Neural progenitor cell (in vitro differentiated cells): ENCODE results near the gene ZBTB20. TPM values are rescaled to one million over a fixed set of nuclear protein-coding genes. Genes with fewer than 3 reads are reported as not detected.
A peak's percentile ranks its signal among the peaks of the same experiment; 100 is the strongest.

Source experiments
- DNase-seq: peaks from one replicate; pipeline ENCODE4 v3.0.0-alpha.2; 2016; ENCODE audit warnings: low spot score
- H2AFZ ChIP-seq: fragments of 200-600 bp; sonication (generic); replicated peaks from 2 replicates; pipeline ENCODE4 v1.6.1; 2016; ENCODE audit warnings: antibody characterized with exemption
- H3F3A ChIP-seq: fragments of 200-600 bp; sonication (generic); 2 replicates; pipeline ENCODE4 v1.6.1; 2016; ENCODE audit warnings: antibody characterized with exemption, low read depth
- H3K27ac ChIP-seq: fragments of 200-600 bp; sonication (generic); 2 replicates; pipeline ENCODE4 v1.5.1; 2016; ENCODE audit warnings: mild to moderate bottlenecking
- H3K27me3 ChIP-seq: fragments of 200-600 bp; sonication (generic); 2 replicates; pipeline ENCODE4 v1.6.1; 2016; ENCODE audit warnings: mild to moderate bottlenecking, moderate library complexity
- H3K36me3 ChIP-seq: fragments of 200-600 bp; sonication (generic); 2 replicates; pipeline ENCODE4 v1.5.1; 2016
- H3K4me1 ChIP-seq: fragments of 200-600 bp; sonication (generic); 2 replicates; pipeline ENCODE4 v1.6.1; 2016; ENCODE audit warnings: mixed run types
- H3K4me2 ChIP-seq: fragments of 200-600 bp; sonication (generic); 2 replicates; pipeline ENCODE4 v1.6.1; 2016
- H3K4me3 ChIP-seq: fragments of 200-600 bp; sonication (generic); 2 replicates; pipeline ENCODE4 v1.5.1; 2016
- H3K79me2 ChIP-seq: fragments of 200-600 bp; sonication (generic); 2 replicates; pipeline ENCODE4 v1.6.1; 2016; ENCODE audit warnings: low read depth
- H3K9ac ChIP-seq: fragments of 200-600 bp; sonication (generic); 2 replicates; pipeline ENCODE4 v1.6.1; 2016
- H3K9me3 ChIP-seq: fragments of 200-600 bp; sonication (generic); 2 replicates; pipeline ENCODE4 v1.5.1; 2016; ENCODE audit warnings: low read depth
- H4K20me1 ChIP-seq: fragments of 200-600 bp; sonication (generic); 2 replicates; pipeline ENCODE4 v1.6.1; 2016; ENCODE audit warnings: low read depth
- H3K27ac Mint-ChIP-seq: 3 replicates; pipeline ENCODE4 v1.8.0; 2021; ENCODE audit warnings: mixed read lengths
- H3K27me3 Mint-ChIP-seq: 2 replicates; pipeline ENCODE4 v1.8.0; 2022; ENCODE audit warnings: low read depth, mild to moderate bottlenecking, inconsistent platforms, moderate library complexity, mixed read lengths; ENCODE audit not compliant: insufficient read depth
- H3K36me3 Mint-ChIP-seq: 3 replicates; pipeline ENCODE4 v1.8.0; 2021; ENCODE audit warnings: mixed read lengths
- H3K4me1 Mint-ChIP-seq: 3 replicates; pipeline ENCODE4 v1.8.0; 2021; ENCODE audit warnings: mixed read lengths
- H3K4me3 Mint-ChIP-seq: 3 replicates; pipeline ENCODE4 v1.8.0; 2021; ENCODE audit warnings: mild to moderate bottlenecking, moderate library complexity, mixed read lengths
- H3K9me3 Mint-ChIP-seq: 3 replicates; pipeline ENCODE4 v1.8.0; 2020; ENCODE audit warnings: mixed read lengths
- EZH2 ChIP-seq: fragments of 200-600 bp; sonication (generic); IDR thresholded peaks from 2 replicates; pipeline ENCODE4 v1.6.1; 2017; ENCODE audit warnings: antibody characterized with exemption, mild to moderate bottlenecking, moderate library complexity
- EZH2phosphoT487 ChIP-seq: fragments of 200-600 bp; sonication (generic); IDR thresholded peaks from 2 replicates; pipeline ENCODE4 v1.6.1; 2017; ENCODE audit warnings: antibody characterized with exemption
- total RNA-seq: library from RNA; depleted of rRNA; stranded (reverse); fragments of >200 nt; gene quantifications from 2 replicates; pipeline ENCODE4 v1.2.3, GENCODE V29; 2015; ENCODE audit warnings: low replicate concordance
- TF ChIP-seq, protein P1 (sequence below): fragments of 200-600 bp; sonication (generic); IDR thresholded peaks from 2 replicates; pipeline ENCODE4 v1.5.1; 2017; ENCODE audit warnings: antibody characterized with exemption, mild to moderate bottlenecking

ZBTB20 gene
- total RNA-seq, 1 donor from 2014 or later: 1.9 TPM

DNA sequence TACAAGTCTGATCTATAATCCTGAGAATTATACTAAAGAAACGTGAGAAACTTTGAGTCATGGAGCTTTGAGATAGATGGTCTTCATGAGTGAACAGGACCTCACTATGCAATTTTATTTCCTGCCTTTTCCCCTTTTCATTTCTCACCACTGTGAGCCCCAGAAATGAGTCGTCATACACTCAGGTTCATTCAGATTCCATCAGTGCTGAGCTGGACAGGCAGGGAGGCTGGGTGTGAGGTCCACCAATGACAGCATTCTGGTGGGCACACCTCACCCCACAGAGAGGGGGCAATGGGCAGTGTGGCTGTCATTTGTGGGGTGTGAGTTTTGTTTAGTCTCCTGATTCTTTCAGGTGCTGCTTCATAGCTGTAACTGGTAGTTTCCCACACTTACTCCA lies 836.4 kb downstream of the ZBTB20 start:
- Histone ChIP-seq H3K27me3 (no peaks in the 10 kb centered on the region), H3K27ac (no peak overlapping the region), H3K4me3 (no peak overlapping the region), H3K36me3 (no peaks in the 10 kb centered on the region), H3K9me3 (no peaks in the 10 kb centered on the region), H3K79me2 (no peaks in the 10 kb centered on the region), H3K4me2 (no peak overlapping the region), H3F3A (no peaks in the 10 kb centered on the region), H2AFZ (no peak overlapping the region), H4K20me1 (no peaks in the 10 kb centered on the region), H3K4me1 (peaks cover 4% of the 10 kb centered on the region), H3K9ac (no peak overlapping the region)
- Mint-ChIP-seq H3K27me3 (peaks cover 2% of the 10 kb centered on the region), H3K4me3 (no peak overlapping the region), H3K27ac (no peak overlapping the region), H3K4me1 (no peaks in the 10 kb centered on the region), H3K9me3 (no peaks in the 10 kb centered on the region), H3K36me3 (no peaks in the 10 kb centered on the region)
- no peak for DNase-seq
- no peak for TF ChIP-seq EZH2
- no peak for TF ChIP-seq EZH2phosphoT487
- TF ChIP-seq, protein P1, sequence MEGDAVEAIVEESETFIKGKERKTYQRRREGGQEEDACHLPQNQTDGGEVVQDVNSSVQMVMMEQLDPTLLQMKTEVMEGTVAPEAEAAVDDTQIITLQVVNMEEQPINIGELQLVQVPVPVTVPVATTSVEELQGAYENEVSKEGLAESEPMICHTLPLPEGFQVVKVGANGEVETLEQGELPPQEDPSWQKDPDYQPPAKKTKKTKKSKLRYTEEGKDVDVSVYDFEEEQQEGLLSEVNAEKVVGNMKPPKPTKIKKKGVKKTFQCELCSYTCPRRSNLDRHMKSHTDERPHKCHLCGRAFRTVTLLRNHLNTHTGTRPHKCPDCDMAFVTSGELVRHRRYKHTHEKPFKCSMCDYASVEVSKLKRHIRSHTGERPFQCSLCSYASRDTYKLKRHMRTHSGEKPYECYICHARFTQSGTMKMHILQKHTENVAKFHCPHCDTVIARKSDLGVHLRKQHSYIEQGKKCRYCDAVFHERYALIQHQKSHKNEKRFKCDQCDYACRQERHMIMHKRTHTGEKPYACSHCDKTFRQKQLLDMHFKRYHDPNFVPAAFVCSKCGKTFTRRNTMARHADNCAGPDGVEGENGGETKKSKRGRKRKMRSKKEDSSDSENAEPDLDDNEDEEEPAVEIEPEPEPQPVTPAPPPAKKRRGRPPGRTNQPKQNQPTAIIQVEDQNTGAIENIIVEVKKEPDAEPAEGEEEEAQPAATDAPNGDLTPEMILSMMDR: no peak

DNA sequence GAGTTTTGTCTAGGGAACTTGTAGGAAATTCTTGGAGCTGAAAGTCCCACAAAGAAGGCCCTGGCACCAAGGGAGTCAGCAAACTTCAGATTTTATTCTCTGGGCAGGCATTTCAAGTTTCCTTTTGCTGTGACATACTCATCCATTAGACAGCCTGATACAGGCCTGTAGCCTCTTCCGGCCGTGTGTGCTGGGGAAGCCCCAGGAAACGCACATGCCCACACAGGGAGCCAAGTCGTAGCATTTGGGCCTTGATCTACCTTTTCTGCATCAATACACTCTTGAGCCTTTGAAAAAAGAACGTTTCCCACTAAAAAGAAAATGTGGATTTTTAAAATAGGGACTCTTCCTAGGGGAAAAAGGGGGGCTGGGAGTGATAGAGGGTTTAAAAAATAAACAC lies 838.3 kb downstream of the ZBTB20 start:
- Histone ChIP-seq H3K4me3 (no peak overlapping the region), H3K4me2 (no peak overlapping the region), H3K79me2 (no peaks in the 10 kb centered on the region), H3K27me3 (no peaks in the 10 kb centered on the region), H2AFZ (peak overlapping the region; percentile 33), H3K4me1 (peaks cover 4% of the 10 kb centered on the region), H3K36me3 (no peaks in the 10 kb centered on the region), H3K27ac (no peak overlapping the region), H3K9me3 (no peaks in the 10 kb centered on the region), H3F3A (no peaks in the 10 kb centered on the region), H3K9ac (no peak overlapping the region), H4K20me1 (no peaks in the 10 kb centered on the region)
- Mint-ChIP-seq H3K4me3 (no peak overlapping the region), H3K4me1 (no peaks in the 10 kb centered on the region), H3K27ac (no peak overlapping the region), H3K27me3 (peaks cover 5% of the 10 kb centered on the region), H3K9me3 (no peaks in the 10 kb centered on the region), H3K36me3 (no peaks in the 10 kb centered on the region)
- no peak for DNase-seq
- TF ChIP-seq EZH2phosphoT487: no peak
- TF ChIP-seq EZH2: no peak
- TF ChIP-seq, protein P1: no peak

DNA sequence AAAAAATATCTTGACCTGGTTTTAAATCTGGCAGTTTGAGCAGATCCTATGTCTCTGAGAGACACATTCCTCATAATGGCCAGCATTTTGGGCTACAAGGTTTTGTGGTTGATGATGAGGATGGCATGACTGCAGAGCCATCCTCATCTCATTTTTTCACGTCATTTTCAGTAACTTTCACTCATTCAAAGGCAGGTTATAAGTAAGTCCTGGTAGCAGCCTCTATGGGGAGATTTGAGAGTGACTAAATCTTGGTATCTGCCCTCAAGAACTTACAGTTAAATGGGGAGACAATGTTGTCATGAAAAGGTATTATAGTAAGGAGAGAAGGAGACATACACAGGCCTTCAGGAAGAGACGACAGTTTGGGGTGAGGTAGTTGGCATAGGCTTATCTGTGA lies 838.7 kb downstream of the ZBTB20 start:
- Histone ChIP-seq H3K79me2 (no peaks in the 10 kb centered on the region), H4K20me1 (no peaks in the 10 kb centered on the region), H3K36me3 (no peaks in the 10 kb centered on the region), H2AFZ (no peak overlapping the region), H3K27ac (no peak overlapping the region), H3K4me3 (no peak overlapping the region), H3K9me3 (no peaks in the 10 kb centered on the region), H3K9ac (no peak overlapping the region), H3K27me3 (no peaks in the 10 kb centered on the region), H3K4me2 (no peak overlapping the region), H3F3A (no peaks in the 10 kb centered on the region), H3K4me1 (peaks cover 4% of the 10 kb centered on the region)
- Mint-ChIP-seq H3K4me1 (no peaks in the 10 kb centered on the region), H3K36me3 (no peaks in the 10 kb centered on the region), H3K27me3 (peaks cover 5% of the 10 kb centered on the region), H3K4me3 (no peak overlapping the region), H3K27ac (no peak overlapping the region), H3K9me3 (no peaks in the 10 kb centered on the region)
- DNase-seq: no peak
- TF ChIP-seq EZH2 (no peak), EZH2phosphoT487 (no peak)
- TF ChIP-seq, protein P1: no peak

DNA sequence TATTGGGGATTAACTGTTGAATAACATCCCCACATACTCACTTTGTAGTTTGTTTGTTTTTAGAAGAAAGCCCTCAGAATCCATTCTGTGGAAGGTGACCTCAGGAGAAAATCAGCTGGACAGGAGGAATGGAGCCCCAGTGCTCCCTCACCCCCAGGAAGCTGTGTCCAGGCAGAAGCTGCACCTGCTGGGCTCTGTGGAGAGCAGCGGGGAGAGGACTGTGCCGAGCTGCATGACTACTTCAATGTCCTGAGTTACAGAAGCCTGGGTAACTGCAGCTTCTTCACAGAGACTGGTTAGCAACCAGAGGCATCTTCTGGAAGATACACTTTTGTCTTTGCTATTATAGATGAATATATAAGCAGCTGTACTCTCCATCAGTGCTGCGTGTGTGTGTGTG lies 839.3 kb downstream of the ZBTB20 start:
- Mint-ChIP-seq H3K4me1 (no peaks in the 10 kb centered on the region), H3K9me3 (no peaks in the 10 kb centered on the region), H3K27me3 (peaks cover 5% of the 10 kb centered on the region), H3K4me3 (no peak overlapping the region), H3K27ac (no peak overlapping the region), H3K36me3 (no peaks in the 10 kb centered on the region)
- Histone ChIP-seq H3K9ac (no peak overlapping the region), H2AFZ (peak overlapping the region; percentile 4), H3K4me3 (no peak overlapping the region), H3F3A (no peaks in the 10 kb centered on the region), H3K4me2 (no peak overlapping the region), H3K27me3 (no peaks in the 10 kb centered on the region), H3K27ac (no peak overlapping the region), H4K20me1 (no peaks in the 10 kb centered on the region), H3K36me3 (no peaks in the 10 kb centered on the region), H3K79me2 (no peaks in the 10 kb centered on the region), H3K4me1 (peaks cover 4% of the 10 kb centered on the region), H3K9me3 (no peaks in the 10 kb centered on the region)
- no peak for DNase-seq
- TF ChIP-seq EZH2: no peak
- TF ChIP-seq, protein P1: no peak
